ENCODE data around the gene EIF4G3. TPM values are rescaled to one million over a fixed set of nuclear protein-coding genes. Genes with fewer than 3 reads are reported as not detected.
"Not testable (repeated sequence)": the region's sequence is repeated elsewhere in the genome, so short reads cannot be mapped to it uniquely, and the experiment has no call there.

EIF4G3 gene
- total and polyA plus RNA-seq, 2 donors (not counting 1 experiment from before 2014, with no cell fraction given), result 33.6 to 76.0 TPM

DNA sequence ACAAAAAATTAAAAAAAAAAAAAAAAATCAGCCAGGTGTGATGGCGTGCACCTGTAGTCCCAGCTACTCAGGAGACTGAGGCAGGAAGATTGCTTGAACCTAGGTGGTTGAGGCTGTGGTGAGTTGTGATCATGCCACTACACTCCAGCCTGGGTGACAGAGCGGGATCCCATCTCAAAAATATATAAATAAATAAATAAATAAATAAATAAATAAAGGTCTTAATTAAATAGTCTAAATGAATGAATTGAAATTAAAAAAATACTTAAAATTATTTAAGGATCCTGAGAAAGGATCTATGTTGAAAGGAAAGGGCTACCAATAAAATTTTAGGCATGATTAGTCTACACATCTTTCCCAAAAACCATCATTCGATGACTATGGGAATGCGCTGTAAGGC is 322.2 kb downstream of the EIF4G3 start:
- Histone ChIP-seq H3K9me3 (ENCODE audit: control extremely low read depth in 1 of 3, control insufficient read depth in 2 of 3, insufficient read depth in 1 of 3, low read length in 2 of 3) (no peaks in the 10 kb centered on the region), H3K4me2 (replicated peaks; ENCODE audit: low read depth, low read length, poor library complexity, severe bottlenecking) (no peak overlapping the region), H3K36me3 (replicated peaks in 1 of 2; ENCODE audit: control extremely low read depth in 1 of 2, control insufficient read depth in 1 of 2, extremely low read depth in 1 of 2, insufficient read depth in 2 of 2, low read length in 1 of 2) (peaks cover 28 to 62% of the 10 kb centered on the region in 2 experiments), H3K27me3 (replicated peaks in 1 of 4; ENCODE audit: control extremely low read depth in 1 of 4, control insufficient read depth in 3 of 4, insufficient read depth in 4 of 4, low read length in 3 of 4) (no peaks in the 10 kb centered on the region), H3K27ac (ENCODE audit: low read length in 2 of 2) (no peak overlapping the region), H4K20me1 (ENCODE audit: control insufficient read depth, insufficient read depth, low read length, poor library complexity, severe bottlenecking) (no peaks in the 10 kb centered on the region), H3K4me1 (ENCODE audit: control insufficient read depth in 2 of 2, insufficient read depth in 2 of 2, low read length in 2 of 2) (no peaks in the 10 kb centered on the region), H3K4me3 (ENCODE audit: control extremely low read depth in 1 of 5, extremely low read depth in 1 of 5, insufficient read depth in 1 of 5, low read depth in 2 of 5, low read length in 4 of 5) (no peak overlapping the region), H3K9ac (ENCODE audit: low read length) (no peak overlapping the region), H2AFZ (ENCODE audit: insufficient read depth, low read depth, low read length, poor library complexity, severe bottlenecking) (no peak overlapping the region), H3K79me2 (ENCODE audit: control insufficient read depth, insufficient read depth, low read length) (no peaks in the 10 kb centered on the region)
- Mint-ChIP-seq H3K9me3 (ENCODE audit: insufficient read depth) (no peaks in the 10 kb centered on the region), H3K4me3 (no peak overlapping the region), H3K27me3 (no peaks in the 10 kb centered on the region), H3K4me1 (no peaks in the 10 kb centered on the region), H3K27ac (no peak overlapping the region)
- TF ChIP-seq EZH2 (IDR thresholded peaks at IDR 0.05; ENCODE audit: borderline replicate concordance, insufficient read depth, low read depth, low read length, poor library complexity, severe bottlenecking), result no peak
- TF ChIP-seq, protein P1, sequence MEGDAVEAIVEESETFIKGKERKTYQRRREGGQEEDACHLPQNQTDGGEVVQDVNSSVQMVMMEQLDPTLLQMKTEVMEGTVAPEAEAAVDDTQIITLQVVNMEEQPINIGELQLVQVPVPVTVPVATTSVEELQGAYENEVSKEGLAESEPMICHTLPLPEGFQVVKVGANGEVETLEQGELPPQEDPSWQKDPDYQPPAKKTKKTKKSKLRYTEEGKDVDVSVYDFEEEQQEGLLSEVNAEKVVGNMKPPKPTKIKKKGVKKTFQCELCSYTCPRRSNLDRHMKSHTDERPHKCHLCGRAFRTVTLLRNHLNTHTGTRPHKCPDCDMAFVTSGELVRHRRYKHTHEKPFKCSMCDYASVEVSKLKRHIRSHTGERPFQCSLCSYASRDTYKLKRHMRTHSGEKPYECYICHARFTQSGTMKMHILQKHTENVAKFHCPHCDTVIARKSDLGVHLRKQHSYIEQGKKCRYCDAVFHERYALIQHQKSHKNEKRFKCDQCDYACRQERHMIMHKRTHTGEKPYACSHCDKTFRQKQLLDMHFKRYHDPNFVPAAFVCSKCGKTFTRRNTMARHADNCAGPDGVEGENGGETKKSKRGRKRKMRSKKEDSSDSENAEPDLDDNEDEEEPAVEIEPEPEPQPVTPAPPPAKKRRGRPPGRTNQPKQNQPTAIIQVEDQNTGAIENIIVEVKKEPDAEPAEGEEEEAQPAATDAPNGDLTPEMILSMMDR (IDR thresholded peaks at IDR 0.05), result no peak
- POLR2A ChIA-PET, result no interaction called here
- ATAC-seq (ENCODE audit: low read depth) (no peak), DNase-seq (no peak)
- CTCF ChIA-PET, result interaction anchor here (0.5 kb wide), 1 partner anchor 349 kb away, joined by 3 read pairs; no protein-coding TSS in a partner anchor
- intact Hi-C loops (cut with micrococcal nuclease), result no loop called here
- WGBS (ENCODE audit: insufficient coverage), result 100% methylated on average over 2 of the region's 4 CpGs

DNA sequence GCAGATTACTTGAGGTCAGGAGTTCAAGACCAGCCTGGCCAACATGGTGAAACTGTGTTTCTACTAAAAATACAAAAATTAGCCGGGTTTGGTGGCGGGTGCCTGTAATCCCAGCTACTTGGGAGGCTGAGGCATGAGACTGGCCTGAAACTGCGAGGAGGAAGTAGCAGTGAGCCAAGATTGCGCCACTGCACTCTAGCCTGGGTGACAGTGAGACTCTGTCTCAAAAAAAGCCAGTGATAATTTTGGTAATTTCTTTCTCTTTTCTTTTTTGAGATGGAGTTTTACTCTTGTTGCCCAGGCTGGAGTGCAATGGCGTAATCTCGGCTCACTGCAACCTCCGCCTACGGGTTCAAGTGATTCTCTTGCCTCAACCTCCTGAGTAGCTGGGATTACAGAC is 324.9 kb downstream of the EIF4G3 start:
- ATAC-seq (ENCODE audit: low read depth); H3K9ac ChIP-seq (ENCODE audit: low read length); H3K4me3 Mint-ChIP-seq; DNase-seq; H4K20me1 ChIP-seq (ENCODE audit: control insufficient read depth, insufficient read depth, low read length, poor library complexity, severe bottlenecking); H3K27ac Mint-ChIP-seq; H3K9me3 ChIP-seq (ENCODE audit: control extremely low read depth in 1 of 3, control insufficient read depth in 2 of 3, insufficient read depth in 1 of 3, low read length in 2 of 3); H3K79me2 ChIP-seq (ENCODE audit: control insufficient read depth, insufficient read depth, low read length); H3K4me1 Mint-ChIP-seq; H3K9me3 Mint-ChIP-seq (ENCODE audit: insufficient read depth); H2AFZ ChIP-seq (ENCODE audit: insufficient read depth, low read depth, low read length, poor library complexity, severe bottlenecking); H3K27me3 Mint-ChIP-seq; H3K27ac ChIP-seq (ENCODE audit: low read length in 2 of 2); H3K4me2 ChIP-seq (replicated peaks; ENCODE audit: low read depth, low read length, poor library complexity, severe bottlenecking); POLR2A ChIA-PET; H3K4me1 ChIP-seq (ENCODE audit: control insufficient read depth in 2 of 2, insufficient read depth in 2 of 2, low read length in 2 of 2); H3K4me3 ChIP-seq (ENCODE audit: control extremely low read depth in 1 of 5, extremely low read depth in 1 of 5, insufficient read depth in 1 of 5, low read depth in 2 of 5, low read length in 4 of 5); H3K27me3 ChIP-seq (replicated peaks in 1 of 4; ENCODE audit: control extremely low read depth in 1 of 4, control insufficient read depth in 3 of 4, insufficient read depth in 4 of 4, low read length in 3 of 4); intact Hi-C loops (cut with micrococcal nuclease): not testable (repeated sequence)
- peaks cover 17 to 61% of the 10 kb centered on the region in 2 experiments for H3K36me3 ChIP-seq (replicated peaks in 1 of 2; ENCODE audit: control extremely low read depth in 1 of 2, control insufficient read depth in 1 of 2, extremely low read depth in 1 of 2, insufficient read depth in 2 of 2, low read length in 1 of 2)
- 90% methylated on average over 8 of the region's 8 CpGs for WGBS (ENCODE audit: insufficient coverage)
- CTCF ChIA-PET, result interaction anchor here (2.1 kb wide), 1 partner anchor 343 kb away, joined by 8 read pairs; no protein-coding TSS in a partner anchor
